MM.1S (cell line): ENCODE results near the gene SMAP1.
"Not testable (repeated sequence)": the region's sequence is repeated elsewhere in the genome, so short reads cannot be mapped to it uniquely, and the experiment has no call there.

ENCODE experiments used
- DNase-seq: peaks from one replicate; pipeline ENCODE4 v3.0.0-alpha.2; 2015
- H2AFZ ChIP-seq: fragments of 300-600 bp; sonication (generic); 2 replicates; pipeline ENCODE4 v1.6.0; 2016; ENCODE audit warnings: antibody characterized with exemption, low read length
- H3F3A ChIP-seq: fragments of 300-600 bp; sonication (generic); 2 replicates; pipeline ENCODE4 v1.6.1; 2016; ENCODE audit warnings: mild to moderate bottlenecking, antibody characterized with exemption, low read length, moderate library complexity, mixed read lengths; ENCODE audit not compliant: insufficient read depth
- H3K27ac ChIP-seq: fragments of 300-600 bp; sonication (generic); 2 replicates; pipeline ENCODE4 v1.5.1; 2016; ENCODE audit warnings: mild to moderate bottlenecking, low read length
- H3K27me3 ChIP-seq: fragments of 300-600 bp; sonication (generic); replicated peaks from 2 replicates; pipeline ENCODE4 v1.6.0; 2016; ENCODE audit warnings: low read length; ENCODE audit not compliant: insufficient read depth
- H3K36me3 ChIP-seq: fragments of 300-600 bp; sonication (generic); replicated peaks from 2 replicates; pipeline ENCODE4 v1.6.1; 2016; ENCODE audit warnings: mild to moderate bottlenecking, low read length, mixed read lengths; ENCODE audit not compliant: insufficient read depth
- H3K4me1 ChIP-seq: fragments of 300-600 bp; sonication (generic); 2 replicates; pipeline ENCODE4 v1.6.1; 2016; ENCODE audit warnings: low read length, mixed read lengths
- H3K4me2 ChIP-seq: fragments of 300-600 bp; sonication (generic); 2 replicates; pipeline ENCODE4 v1.6.0; 2016; ENCODE audit warnings: low read depth, low read length
- H3K4me3 ChIP-seq: fragments of 300-600 bp; sonication (generic); 2 replicates; pipeline ENCODE4 v1.5.1; 2016; ENCODE audit warnings: low read length, mixed read lengths
- H3K79me2 ChIP-seq: fragments of 300-600 bp; sonication (generic); 2 replicates; pipeline ENCODE4 v1.6.1; 2016; ENCODE audit warnings: mixed run types, low read length, mixed read lengths
- H3K9ac ChIP-seq: fragments of 300-600 bp; sonication (generic); 2 replicates; pipeline ENCODE4 v1.6.1; 2016; ENCODE audit warnings: low read length, mixed read lengths
- H3K9me2 ChIP-seq: fragments of 300-600 bp; sonication (generic); replicated peaks from 2 replicates; pipeline ENCODE4 v1.6.1; 2016; ENCODE audit warnings: mild to moderate bottlenecking, low read length, mixed read lengths; ENCODE audit not compliant: insufficient read depth
- H3K9me3 ChIP-seq: fragments of 300-600 bp; sonication (generic); replicated peaks from 2 replicates; pipeline ENCODE4 v1.6.1; 2016; ENCODE audit warnings: mild to moderate bottlenecking, low read length, mixed read lengths; ENCODE audit not compliant: insufficient read depth
- H4K20me1 ChIP-seq: fragments of 300-600 bp; sonication (generic); 2 replicates; pipeline ENCODE4 v1.6.1; 2016; ENCODE audit warnings: mild to moderate bottlenecking, low read length, moderate library complexity, mixed read lengths; ENCODE audit not compliant: insufficient read depth
- EZH2 ChIP-seq: fragments of 300-600 bp; sonication (generic); optimal IDR thresholded peaks from 2 replicates; pipeline ENCODE3; 2017; ENCODE audit warnings: low read depth, mild to moderate bottlenecking, antibody characterized with exemption, low read length, mixed read lengths
- EZH2phosphoT487 ChIP-seq: fragments of 300-600 bp; sonication (generic); IDR thresholded peaks from 2 replicates; pipeline ENCODE4 v1.6.1; 2018; ENCODE audit warnings: antibody characterized with exemption, low read length
- TF ChIP-seq, protein P1 (sequence below): fragments of 300-600 bp; sonication (generic); IDR thresholded peaks from 2 replicates; pipeline ENCODE4 v1.5.1; 2016; ENCODE audit warnings: antibody characterized with exemption, low read length, mixed read lengths

Gene SMAP1

DNA sequence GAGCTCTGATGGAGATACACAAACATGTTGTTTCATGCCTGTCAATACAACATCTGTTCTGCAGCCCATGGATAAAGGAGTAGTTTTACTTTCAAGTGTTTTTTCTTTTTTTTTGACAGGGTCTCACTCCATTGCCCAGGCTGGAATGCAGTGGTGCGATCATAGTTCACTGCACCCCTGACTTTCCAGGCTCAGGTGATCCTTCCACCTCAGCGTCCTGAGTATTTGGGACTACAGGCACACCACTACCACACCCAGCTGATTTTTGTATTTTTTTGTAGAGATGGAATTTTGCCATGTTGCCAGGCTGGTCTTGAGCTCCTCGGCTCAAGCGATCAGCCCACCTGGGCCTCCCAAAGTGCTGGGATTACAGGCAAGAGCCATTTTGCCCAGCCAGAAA, 97.0 kb downstream of the SMAP1 start:
- Histone ChIP-seq H3K4me1 (no peaks in the 10 kb centered on the region), H3K9me3 (no peaks in the 10 kb centered on the region), H3K9me2 (no peaks in the 10 kb centered on the region), H3K27ac (no peak overlapping the region), H2AFZ (no peak overlapping the region), H4K20me1 (no peaks in the 10 kb centered on the region), H3K9ac (no peak overlapping the region), H3K79me2 (no peaks in the 10 kb centered on the region), H3K4me2 (no peak overlapping the region), H3K27me3 (no peaks in the 10 kb centered on the region), H3F3A (no peaks in the 10 kb centered on the region), H3K4me3 (no peak overlapping the region), H3K36me3 (no peaks in the 10 kb centered on the region)
- DNase-seq, result no peak
- TF ChIP-seq, protein P1, sequence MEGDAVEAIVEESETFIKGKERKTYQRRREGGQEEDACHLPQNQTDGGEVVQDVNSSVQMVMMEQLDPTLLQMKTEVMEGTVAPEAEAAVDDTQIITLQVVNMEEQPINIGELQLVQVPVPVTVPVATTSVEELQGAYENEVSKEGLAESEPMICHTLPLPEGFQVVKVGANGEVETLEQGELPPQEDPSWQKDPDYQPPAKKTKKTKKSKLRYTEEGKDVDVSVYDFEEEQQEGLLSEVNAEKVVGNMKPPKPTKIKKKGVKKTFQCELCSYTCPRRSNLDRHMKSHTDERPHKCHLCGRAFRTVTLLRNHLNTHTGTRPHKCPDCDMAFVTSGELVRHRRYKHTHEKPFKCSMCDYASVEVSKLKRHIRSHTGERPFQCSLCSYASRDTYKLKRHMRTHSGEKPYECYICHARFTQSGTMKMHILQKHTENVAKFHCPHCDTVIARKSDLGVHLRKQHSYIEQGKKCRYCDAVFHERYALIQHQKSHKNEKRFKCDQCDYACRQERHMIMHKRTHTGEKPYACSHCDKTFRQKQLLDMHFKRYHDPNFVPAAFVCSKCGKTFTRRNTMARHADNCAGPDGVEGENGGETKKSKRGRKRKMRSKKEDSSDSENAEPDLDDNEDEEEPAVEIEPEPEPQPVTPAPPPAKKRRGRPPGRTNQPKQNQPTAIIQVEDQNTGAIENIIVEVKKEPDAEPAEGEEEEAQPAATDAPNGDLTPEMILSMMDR, result no peak
- no peak for TF ChIP-seq EZH2phosphoT487
- TF ChIP-seq EZH2, result no peak

DNA sequence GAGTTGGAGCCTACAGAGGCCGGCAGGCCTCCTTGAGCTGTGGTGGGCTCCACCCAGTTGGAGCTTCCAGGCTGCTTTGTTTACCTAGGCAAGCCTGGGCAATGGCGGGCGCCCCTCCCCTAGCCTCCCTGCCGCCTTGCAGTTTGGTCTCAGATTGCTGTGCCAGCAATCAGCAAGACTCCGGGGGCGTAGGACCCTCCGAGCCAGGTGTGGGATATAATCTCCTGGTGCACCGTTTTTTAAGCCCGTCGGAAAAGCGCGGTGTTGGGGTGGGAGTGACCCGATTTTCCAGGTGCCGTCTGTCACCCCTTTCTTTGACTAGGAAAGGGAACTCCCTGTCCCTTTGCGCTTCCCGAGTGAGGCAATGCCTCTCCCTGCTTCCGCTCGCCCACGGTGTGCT, 103.7 kb downstream of the SMAP1 start:
- not testable (repeated sequence) for H3K9me2 ChIP-seq, H2AFZ ChIP-seq, DNase-seq, H3K4me1 ChIP-seq, H3K27me3 ChIP-seq, H3K27ac ChIP-seq, H3K9ac ChIP-seq, H3K36me3 ChIP-seq, H3K4me3 ChIP-seq, H3K79me2 ChIP-seq, H4K20me1 ChIP-seq, H3K4me2 ChIP-seq, H3K9me3 ChIP-seq, H3F3A ChIP-seq

GRCh38 chr6:70779934-70780333, 112.3 kb downstream of the SMAP1 start:
- H3K79me2 ChIP-seq, result no peaks in the 10 kb centered on the region
- H2AFZ ChIP-seq, result no peak overlapping the region
- H3F3A ChIP-seq, result no peaks in the 10 kb centered on the region
- no peak overlapping the region for H3K4me2 ChIP-seq
- no peak overlapping the region for H3K27ac ChIP-seq
- TF ChIP-seq EZH2phosphoT487 (no peak), EZH2 (no peak)
- TF ChIP-seq, protein P1, result no peak
- H3K4me1 ChIP-seq, result no peaks in the 10 kb centered on the region
- H3K9me2 ChIP-seq, result no peaks in the 10 kb centered on the region
- no peaks in the 10 kb centered on the region for H3K27me3 ChIP-seq
- H4K20me1 ChIP-seq, result no peaks in the 10 kb centered on the region
- no peaks in the 10 kb centered on the region for H3K9me3 ChIP-seq
- H3K4me3 ChIP-seq, result no peak overlapping the region
- 0 out of 2 replicates have a peak, but pooled peaks cover 3% of the 10 kb centered on the region for H3K36me3 ChIP-seq
- DNase-seq, result no peak
- no peak overlapping the region for H3K9ac ChIP-seq

DNA sequence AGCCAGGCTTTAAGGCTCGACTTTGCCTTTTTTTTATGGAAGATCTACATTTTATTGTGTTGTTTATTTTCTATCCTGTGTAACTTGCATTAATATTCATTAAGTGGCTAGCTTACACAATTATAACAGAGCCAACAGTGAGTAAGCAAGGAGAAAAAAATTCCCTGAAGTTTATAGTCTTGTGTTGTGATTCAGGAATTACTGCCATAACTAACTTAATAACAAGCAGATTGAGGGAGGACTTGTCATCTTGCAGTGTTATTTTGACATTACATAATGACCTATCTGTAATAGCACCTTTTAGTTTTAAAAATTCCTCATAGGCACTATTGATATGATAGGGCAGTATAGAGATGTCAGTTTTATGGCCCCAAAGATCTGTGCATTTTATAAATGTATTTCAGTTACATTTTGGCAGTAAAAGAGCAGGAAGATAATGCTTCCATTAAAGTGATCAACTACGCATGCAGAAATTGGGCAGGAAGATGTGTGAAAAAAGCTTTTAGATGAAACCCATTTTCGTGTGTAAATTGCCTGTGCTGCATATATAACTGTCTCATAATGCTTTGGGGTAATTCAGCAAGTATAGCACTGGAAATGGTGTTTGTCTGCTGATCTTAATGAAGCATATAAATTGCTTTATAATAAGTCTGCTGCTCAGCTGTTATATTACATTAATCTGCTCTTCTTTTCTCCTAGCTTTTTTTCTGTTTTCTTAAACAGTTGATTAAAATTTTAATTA, 123.0 kb downstream of the SMAP1 start:
- DNase-seq, result peak; percentile 2
- H3K27ac ChIP-seq, result no peak overlapping the region

More for the DNA sequence above, 123.0 kb downstream of the SMAP1 start:
- no peak overlapping the region for H3K4me2 ChIP-seq
- H4K20me1 ChIP-seq, result no peaks in the 10 kb centered on the region
- H3K9me2 ChIP-seq, result no peaks in the 10 kb centered on the region
- TF ChIP-seq EZH2 (no peak), EZH2phosphoT487 (no peak)
- TF ChIP-seq, protein P1, result no peak
- H3K36me3 ChIP-seq, result no peaks in the 10 kb centered on the region
- no peak overlapping the region for H3K9ac ChIP-seq
- H3K27me3 ChIP-seq, result no peaks in the 10 kb centered on the region
- H3K4me1 ChIP-seq, result no peaks in the 10 kb centered on the region
- no peak overlapping the region for H2AFZ ChIP-seq
- no peak overlapping the region for H3K4me3 ChIP-seq
- no peaks in the 10 kb centered on the region for H3K9me3 ChIP-seq
- no peaks in the 10 kb centered on the region for H3F3A ChIP-seq
- no peaks in the 10 kb centered on the region for H3K79me2 ChIP-seq
